ENCODE results near the gene ADARB1.

DNA sequence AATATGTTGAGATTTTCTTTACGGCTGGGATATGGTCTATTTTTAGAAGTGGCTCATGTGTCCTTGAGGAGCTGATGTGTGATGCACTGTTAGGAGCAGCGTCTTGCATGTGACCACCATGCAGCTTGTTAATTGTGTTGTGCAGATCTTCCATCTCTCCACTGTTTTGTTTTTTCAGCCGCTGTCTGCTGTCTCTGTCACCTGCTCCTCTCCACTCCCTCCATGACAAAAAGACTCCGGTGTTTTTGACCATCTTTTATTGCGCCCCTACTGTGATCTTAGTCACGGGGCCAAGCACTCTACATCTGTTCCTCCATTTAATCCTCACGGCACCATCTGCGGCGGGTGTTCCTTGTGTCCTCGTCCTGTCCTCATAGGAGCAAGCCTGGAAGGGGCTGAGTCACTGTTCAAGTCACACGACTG lies 51.8 kb downstream of the ADARB1 start:
- TF ChIP-seq POLR2AphosphoS5 (IDR thresholded peaks at IDR 0.05; ENCODE audit: low read depth, low read length) (no peak), CTCF (IDR thresholded peaks at IDR 0.05) (no peak), GABPA (IDR thresholded peaks at IDR 0.05; ENCODE audit: low read depth) (no peak), EP300 (IDR thresholded peaks at IDR 0.05; ENCODE audit: borderline replicate concordance in 1 of 2, low read depth in 1 of 2, low read length in 1 of 2) (no peak), TCF12 (IDR thresholded peaks at IDR 0.05) (no peak), SMC3 (IDR thresholded peaks at IDR 0.05; ENCODE audit: low read depth, low read length) (no peak), FOXM1 (IDR thresholded peaks at IDR 0.05; ENCODE audit: low read depth) (no peak), FOXJ3 (CRISPR knock-in tag; IDR thresholded peaks at IDR 0.05) (no peak), USF2 (IDR thresholded peaks at IDR 0.05; ENCODE audit: borderline replicate concordance, low read depth, low read length) (no peak), NRF1 (IDR thresholded peaks at IDR 0.05; ENCODE audit: low read depth, low read length) (no peak), EZH2phosphoT487 (IDR thresholded peaks at IDR 0.05; ENCODE audit: borderline replicate concordance, low read depth) (no peak)
